NCI-H748 (cell line): ENCODE results near the gene SEPTIN8.
"Not testable (repeated sequence)": the region's sequence is repeated elsewhere in the genome, so short reads cannot be mapped to it uniquely, and the experiment has no call there.

Source experiments
- DNase-seq: peaks from one replicate; lab custom pipeline; 2025; ENCODE audit not compliant: unreplicated experiment; lab: John Stamatoyannopoulos, UW

Gene SEPTIN8

DNA sequence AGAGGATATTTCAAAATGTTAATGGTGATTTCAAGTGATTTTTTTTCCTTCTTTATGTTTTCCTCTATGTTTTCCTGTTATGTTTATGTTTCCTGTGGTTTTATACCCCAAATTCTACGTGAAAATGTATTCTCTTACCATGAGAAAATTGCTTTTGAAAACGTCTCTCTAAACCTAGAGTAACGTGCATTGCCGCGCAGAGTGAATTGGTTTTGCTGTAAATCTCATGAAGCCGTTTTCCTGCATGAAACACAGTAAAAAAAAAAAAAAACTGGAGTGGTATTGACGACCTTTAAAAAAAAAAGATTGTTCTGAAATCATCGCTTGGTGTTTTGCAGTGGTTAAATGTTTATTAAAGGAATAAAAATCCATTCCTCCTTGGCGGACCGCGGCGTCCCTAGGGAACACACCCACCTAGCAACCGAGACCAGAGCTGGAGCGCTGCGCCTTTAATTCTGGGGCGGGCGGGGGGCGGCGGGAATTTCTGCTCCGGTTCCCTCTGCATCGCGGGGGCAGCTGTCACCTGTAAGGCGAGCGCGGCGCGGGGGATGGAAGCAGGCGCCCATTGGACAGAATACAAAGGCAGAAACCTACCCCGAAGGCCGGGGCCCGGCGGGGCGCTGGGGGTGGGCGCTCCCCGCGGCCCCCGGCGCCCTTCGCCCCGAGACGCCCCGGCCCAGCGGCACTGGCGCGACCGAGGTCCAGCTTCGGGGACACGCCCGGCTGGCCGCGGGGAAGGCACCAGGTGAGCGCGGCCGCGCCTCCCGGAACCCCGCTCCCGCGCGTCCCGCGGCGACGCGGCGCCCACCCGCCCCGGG is 36.0 kb upstream of the SEPTIN8 start, which contains the start of gene SOWAHA:
Gene SOWAHA, plus strand, starts transcription at position 522 of the 818 bp plus-strand sequence. CDS start 320 bp downstream, outside the sequence.
- DNase-seq, result peak; percentile 85

DNA sequence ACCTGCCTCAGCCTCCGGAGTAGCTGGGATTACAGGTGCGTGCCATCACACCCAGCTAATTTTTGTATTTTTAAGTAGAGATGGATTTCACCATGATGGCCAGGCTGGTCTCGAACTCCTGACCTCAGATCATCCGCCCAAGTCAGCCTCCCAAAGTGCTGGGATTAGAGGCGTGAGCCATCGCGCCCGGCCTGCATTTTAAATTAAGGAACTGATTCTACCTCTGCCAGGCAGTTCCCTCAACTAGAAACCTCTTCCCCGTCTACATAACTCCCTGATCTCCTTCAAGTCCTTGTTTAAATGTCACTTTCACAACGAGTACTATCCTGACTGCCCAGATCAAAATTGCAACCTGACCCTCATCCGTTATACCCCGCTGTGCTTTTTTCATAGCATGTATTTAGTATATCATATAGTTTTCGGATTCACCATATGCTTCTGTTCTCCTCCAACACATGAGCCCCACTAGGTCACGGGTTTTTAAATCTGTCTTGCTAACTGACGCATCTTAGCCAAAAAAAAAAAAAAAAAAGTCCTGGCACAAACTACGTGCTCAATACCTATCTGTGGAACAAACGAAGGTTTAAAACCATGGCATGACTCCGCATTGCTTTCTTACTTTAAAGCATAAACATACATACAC is 35.2 kb upstream of the SEPTIN8 start:
- DNase-seq, result peak; percentile 47

DNA sequence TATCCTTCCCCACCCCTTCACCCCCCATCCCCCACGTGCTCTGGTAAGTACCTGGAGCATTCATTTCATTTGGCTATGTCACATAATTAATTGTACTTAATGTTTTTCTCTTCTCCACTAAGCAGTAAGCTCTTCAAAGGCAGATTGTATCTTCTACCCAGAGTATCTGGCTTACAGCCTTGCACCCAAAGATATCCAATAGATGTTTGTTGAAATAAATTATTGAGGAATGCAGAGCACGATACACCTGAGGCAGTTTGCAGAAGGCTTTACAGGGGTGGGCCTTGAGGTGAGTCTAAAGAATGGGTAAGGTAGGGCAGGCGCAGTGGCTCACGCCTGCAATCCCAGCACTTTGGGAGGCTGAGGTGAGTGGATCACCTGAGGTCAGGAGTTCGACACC is 33.6 kb upstream of the SEPTIN8 start:
- DNase-seq, result no peak

DNA sequence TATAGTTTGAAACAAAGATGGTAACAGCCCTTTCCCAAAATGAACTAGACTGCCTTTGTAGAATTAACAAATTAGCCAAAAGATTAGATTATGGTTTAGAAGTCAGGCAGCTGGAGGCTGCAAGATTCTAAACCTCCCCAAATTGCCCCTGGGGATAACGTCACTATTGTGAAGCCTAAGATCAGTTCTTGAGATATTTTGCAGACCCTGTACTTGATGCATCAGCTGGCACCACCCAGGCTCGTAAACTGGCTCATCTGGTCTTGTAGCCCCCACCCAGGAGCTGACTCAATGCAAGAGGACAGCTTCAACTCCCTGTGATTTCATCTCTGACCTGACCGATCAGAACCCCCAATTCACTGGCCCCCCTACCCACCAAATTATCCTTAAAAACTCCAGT is 31.8 kb upstream of the SEPTIN8 start:
- no peak for DNase-seq

DNA sequence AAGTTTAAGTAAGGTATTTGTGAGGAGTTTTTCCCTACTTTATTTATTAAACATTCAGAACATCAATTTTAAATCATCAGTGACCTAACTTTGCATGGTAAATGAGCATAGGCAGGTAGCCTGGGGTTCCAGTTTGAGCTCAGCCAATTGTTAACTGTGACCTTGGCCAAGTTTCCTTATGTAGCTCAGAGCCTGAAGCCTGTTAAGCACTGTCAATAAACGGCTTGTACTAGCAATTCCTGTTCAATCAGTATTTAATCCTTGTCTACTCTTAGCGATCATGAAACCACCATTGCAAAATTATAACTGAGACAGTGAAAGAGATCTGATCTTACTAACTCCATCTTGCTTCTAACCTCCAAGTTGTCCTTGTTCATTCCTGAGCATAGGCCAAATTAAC is 31.4 kb upstream of the SEPTIN8 start:
- DNase-seq, result no peak

DNA sequence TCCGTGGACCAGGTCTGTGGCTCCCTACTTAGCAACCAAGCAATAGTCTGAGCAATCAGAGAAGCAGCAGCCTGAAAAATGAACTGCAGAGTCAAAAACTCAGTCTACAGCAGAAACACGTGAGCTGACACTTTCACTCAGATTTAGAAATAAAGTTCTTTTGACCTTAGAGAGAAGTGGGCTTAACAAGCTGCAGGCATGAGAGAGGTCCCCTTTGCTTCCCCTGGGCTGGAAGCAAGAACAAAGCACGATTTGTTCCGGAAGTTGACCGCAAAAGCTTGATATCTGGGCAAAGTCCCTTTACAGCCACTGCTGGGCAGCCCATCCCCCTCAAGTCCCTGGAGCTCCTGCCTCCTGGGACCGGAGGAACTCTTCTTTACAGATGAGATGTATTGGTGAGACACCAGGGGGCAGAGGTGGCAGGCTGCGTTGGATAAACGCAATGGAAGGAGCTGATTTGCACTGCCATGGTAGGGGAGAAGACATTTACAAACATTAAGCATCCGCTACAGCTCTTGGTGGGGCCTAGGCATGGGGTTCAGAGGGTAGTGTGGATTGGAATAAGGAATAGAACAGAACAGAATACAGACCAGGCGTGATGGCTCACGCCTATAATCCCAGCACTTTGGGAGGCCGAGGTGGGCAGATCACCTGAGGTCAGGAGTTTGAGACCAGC is 30.3 kb upstream of the SEPTIN8 start:
- DNase-seq, result no peak

DNA sequence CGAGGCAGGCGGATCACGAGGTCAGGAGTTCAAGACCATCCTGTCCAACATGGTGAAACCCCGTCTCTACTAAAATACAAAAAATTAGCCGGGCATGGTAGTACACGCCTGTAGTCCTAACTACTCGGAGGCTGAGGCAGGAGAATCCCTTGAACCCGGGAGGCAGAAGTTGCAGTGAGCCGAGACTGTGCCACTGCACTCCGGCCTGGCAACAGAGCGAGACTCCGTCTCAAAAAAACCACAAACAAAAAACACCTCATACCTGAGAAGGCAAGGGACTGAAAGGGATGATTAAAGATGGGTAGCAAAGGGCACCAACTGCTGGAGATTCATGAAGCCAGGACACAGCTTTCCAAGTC is 29.7 kb upstream of the SEPTIN8 start:
- DNase-seq, result not testable (repeated sequence)

DNA sequence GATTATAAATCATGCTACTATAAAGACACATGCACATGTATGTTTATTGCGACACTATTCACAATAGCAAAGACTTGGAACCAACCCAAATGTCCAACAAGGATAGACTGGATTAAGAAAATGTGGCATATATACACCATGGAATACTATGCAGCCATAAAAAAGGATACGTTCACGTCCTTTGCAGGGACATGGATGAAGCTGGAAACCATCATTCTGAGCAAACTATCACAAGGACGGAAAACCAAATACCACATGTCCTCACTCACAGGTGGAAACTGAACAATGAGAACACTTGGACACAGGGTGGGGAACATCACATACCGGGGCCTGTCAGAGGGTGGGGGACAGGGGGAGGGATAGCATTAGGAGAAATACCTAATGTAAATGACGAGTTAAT is 28.8 kb upstream of the SEPTIN8 start:
- DNase-seq, result not testable (repeated sequence)

DNA sequence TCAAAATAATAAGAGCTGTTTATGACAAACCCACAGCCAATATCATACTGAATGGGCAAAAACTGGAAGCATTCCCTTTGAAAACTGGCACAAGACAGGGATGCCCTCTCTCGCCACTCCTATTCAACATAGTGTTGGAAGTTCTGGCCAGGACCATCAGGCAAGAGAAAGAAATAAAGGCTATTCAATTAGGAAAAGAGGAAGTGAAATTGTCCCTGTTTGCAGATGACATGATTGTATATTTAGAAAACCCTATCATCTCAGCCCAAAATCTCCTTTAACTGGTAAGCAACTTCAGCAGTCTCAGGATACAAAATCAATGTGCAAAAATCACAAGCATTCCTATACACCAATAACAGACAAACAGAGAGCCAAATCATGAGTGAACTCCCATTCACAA is 27.2 kb upstream of the SEPTIN8 start:
- not testable (repeated sequence) for DNase-seq

DNA sequence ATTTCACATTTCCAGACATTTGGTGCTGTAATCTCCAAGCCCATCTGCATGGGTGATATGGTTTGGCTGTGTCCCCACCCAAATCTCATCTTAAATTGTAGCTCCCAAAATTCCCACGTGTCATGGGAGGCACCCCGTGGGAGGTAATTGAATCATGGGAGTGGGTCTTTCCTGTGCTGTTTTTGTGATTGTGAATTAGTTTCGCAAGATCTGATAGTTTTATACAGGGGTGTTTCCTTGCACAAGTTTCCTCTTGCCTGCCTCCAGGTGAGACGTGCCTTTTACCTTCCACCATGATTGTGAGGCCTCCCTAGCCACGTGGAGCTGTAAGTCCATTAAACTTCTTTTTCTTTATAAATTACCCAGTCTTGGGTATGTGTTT is 25.6 kb upstream of the SEPTIN8 start:
- not testable (repeated sequence) for DNase-seq

DNA sequence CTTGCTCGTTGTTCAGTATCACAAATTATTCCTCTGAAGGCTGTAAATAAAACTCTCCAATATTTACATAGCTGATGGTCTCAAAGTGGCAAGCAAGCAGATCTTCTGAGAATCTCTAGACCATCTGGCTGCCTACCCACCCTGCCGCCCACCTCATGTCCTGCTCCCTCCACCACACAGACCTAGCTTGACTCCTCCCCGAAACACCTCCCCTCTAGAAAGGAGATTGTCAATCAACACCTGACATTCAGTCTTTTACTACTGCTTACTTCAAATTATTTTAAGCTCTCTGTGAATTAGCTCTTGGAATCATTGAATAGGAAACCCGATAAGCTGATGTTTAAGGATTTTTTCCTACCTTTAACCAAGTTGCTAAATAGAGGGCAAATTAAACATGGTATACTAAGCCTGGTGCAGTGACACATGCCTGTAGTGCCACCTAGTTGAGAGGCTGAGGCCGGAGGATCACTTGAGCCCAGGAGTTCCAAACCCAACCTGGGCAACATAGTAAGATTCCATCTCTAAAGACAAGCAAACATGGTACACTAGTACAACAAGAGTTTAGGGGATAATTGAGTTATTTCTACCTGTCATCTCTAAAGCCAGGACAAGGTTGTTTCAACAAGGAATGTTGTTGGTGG is 25.1 kb upstream of the SEPTIN8 start:
- DNase-seq, result no peak

DNA sequence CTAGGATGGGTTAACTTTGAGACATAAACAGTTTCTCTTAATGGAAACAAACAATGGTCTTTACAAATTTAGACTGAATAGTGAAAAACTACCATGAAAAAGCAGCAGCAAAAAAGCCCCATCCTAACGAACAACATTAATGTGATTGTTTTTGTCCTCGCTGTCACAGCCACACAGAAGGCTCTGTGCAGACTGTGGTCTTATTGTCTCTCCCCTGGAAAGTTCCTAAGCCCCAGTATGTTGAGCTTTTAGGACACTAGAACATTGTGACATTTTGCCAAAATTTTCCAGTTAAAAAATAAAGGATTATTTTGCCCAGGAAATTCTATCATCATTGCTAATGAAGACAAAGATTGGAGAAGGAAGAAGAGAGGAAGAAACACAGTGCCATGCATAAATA is 23.5 kb upstream of the SEPTIN8 start:
- no peak for DNase-seq

DNA sequence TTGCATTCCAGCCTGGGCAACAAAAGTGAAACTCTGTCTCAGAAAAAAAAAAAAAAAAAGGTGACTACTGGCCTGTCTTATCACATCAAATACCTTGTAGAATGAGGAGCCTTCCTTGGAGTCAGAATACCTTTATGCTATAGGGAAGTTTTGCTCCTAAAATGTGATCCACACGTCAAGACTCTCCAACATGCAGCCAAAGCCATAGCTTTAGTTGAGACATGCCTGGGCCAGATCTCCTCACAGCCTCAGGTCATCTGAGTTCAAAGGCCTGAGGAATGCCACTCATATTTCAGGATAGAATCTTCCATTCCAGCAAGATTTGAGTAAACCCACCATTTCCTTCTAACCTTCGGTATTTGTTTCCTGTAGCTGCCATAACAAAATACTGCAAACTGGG is 22.4 kb upstream of the SEPTIN8 start:
- no peak for DNase-seq

DNA sequence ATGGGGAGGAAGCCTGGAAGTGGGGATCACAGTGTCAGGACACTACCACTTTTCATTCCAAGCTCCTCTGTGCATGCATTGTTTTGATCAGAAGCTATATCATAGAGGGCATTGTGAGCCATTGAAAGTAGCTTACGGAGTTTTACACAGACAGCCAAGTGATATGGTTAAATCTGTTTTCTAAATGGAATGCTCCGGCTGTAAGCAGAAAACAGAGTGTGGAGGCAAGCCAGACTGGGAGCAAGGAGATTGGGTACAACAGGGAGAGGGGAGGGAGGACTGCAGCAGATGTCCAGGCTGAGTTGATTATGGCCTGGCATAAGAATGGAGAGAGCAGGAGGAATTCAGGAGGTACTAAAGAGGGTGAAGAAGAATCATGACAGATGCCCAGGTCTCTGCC is 20.6 kb upstream of the SEPTIN8 start:
- DNase-seq, result no peak

DNA sequence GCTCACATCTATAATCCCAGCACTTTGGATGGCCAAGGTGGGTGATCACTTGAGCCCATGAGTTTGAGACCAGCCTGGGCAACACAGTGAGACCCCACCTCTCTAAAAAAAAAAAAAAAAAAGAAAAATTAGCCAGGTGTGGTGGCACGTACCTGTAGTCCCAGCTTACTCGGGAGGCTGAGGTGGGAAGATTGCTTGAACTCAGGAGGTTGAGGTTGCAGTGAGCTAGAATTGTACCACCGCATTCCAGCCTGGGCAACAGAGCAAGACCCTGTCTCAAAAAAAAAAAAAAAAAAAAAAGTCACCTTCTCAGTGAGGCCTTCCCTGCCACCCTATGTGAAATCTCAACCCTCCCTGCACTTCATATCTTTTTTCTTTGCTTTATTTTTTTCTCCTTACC is 14.0 kb upstream of the SEPTIN8 start:
- no peak for DNase-seq

DNA sequence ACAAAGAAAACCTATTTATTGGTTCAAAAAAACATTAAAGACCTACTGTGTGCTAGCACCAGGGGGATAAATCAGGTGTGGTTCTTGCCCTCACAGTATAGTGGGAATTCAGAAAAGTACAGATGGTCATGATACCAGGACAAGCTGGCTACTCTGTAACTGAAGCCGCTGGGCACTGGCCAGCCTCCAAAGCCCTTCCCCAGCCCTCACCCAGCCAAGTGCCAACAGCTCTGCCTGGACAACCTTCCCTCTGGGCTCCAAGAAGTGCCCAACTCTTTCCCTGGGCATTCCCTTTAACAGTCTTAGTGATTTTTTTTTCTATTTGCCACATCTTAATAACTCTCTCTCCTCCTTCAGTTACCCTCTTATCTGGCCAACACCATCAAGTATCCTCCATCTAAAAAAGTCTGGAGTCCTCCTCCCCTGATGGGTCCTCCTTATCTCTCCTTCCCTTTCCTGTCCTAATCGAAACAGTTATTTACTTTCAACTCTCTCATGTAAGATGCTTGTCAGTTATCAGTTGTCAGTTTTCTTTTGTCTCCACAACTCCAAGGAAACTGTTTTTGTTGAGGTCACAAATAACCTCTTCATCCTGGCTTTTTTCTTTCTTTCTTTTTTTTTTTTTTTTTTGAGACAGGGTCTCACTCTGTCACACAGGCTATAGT is 13.3 kb upstream of the SEPTIN8 start:
- DNase-seq, result no peak

DNA sequence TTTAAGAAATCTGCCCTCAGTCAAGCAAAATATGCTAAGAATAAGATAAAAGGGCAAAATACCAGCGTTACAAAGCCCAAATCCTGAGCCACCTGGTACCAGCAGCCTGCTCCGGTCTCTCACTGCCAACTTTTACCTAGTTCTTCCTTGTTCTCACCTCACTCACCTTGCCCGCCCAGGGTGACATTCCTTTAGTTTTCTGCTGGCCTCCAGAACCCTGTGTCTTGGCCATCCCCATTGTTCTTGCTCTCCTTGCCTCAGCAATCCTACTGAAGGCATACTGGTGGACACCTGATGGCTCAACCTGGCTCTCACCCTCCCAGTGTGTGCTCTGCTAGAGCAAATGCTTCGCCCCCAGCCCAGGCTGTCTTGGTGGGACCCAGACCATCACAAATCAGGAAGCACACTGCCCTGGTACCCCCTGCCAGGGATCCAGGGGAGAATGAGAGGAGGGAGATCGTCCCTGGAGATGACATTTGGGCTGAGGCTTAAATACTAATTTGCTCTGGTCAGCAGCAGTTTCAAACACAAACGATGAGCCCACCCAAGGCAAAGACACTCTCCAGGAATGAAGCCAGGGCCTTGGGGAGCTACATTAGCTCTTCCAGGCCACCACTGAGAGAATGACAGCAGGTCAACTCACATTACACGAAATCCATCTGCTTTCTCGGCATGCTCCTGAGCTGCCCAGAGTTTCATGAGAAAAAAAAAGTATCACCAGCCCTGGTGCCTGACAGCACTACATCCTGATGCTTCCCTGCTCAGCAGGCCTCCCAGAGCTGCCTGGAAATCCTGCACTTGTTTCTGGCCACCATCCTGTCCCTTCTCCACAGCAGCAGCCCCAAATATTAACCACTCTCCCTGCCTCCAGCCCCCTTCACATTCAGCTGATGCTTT is 12.2 kb upstream of the SEPTIN8 start:
- DNase-seq, result no peak

DNA sequence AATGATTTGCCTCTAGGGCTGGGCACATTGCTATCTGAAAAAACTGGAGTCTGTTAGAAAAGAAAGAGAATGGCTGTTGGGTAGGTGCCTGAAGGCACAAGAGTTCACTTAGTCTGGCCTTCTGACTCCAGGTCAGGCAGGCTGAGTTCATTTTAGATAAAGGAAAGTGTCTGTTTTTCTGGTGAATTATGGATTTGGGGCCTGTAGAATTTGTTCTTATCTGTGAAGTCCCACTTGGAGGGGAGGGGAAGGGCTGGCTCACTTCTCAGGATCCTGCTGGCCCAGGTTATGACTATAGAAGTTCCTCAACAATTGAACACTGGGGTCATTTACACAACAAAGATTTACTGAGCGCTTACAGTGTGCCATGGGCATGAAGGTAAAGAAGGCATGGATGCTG is 11.5 kb upstream of the SEPTIN8 start:
- no peak for DNase-seq

DNA sequence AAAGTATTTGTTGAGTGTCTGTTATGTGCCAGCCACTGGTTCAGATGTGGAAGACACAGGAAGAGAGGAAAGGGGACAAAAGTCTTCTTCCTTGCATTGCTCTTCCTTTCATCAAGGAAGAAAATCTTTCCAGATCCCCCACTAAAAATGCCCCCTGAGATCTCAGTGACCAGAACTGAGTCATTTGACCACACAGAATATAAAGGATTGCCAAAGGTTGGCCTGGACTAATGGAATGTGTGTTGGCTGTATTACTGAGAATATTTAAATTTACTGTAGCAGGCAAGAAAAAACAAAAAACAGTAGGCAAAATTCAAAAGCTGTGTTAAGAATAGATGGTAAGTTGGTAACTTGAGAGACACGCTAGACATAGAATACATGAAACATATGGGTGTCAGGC is 10.0 kb upstream of the SEPTIN8 start:
- no peak for DNase-seq

DNA sequence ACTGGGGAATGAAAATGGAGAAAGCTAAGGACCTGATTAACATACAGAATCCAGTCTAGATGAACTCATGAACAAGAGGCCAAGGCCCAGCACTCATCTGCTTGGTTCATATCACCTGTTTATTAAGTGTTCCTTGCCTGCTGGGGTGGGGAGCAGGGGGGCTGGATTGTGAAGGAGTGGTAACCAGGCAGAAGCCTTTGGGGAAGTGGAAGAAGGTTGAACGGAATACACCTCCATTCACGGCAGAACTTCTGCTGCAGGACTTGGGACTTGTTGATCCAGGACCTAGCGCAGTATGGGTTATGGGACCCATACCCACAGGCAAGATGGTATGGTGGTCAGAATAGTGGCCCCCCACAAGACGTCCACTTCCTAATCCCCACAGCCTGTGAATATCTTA is 8.8 kb upstream of the SEPTIN8 start:
- DNase-seq, result no peak
